GM19372 (cell line): ENCODE measurements around the gene ENG.

ENCODE experiments used
- ATAC-seq: cut with Tn5 transposase; IDR thresholded peaks from one replicate; pipeline ENCODE4 v1.9.1; 2021; ENCODE audit warnings: mild to moderate bottlenecking, low read depth, moderate library complexity; ENCODE audit not compliant: unreplicated experiment

ENG gene

DNA sequence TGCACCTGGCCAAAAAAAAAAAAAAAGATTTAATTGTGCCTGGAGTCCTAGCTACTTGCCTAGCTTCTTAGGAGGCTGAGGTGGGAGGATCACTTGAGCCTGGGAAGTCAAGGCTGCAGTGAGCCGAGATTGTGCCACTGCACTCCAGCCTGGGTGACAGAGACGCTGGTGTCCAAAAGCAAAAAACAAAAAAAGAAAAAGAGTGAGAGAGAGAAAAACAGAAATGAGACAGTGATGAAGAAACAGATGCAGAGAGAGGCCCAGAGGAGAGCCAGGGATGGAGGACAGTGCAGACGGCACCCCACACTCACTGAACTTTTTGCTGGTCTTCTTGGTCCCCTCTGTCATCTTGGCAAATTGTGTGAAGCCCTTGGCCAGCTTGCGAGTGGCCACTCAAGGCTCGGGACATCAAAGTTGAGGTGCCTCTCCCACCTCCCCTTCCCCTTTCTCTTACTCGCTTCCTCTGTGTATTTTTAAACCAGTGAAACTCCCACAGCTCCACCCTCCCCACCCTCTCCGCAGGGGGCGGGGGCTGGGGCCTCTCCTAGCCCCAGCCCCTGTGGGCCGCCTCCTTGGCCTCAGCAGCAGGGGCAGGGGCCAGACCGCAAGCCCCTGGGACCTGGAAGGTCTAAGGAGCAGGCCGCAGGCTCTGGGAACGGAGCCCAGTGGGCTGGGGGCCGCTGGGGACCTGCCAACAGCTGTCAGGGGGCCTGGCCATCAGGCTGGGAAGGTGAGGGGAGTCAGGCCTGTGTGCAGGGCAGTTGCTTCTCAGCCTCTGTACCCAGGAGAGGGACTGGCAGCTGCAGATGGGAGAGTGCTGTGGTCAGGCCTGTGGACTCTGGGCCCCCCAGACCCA, 76.0 kb downstream of the ENG start, which contains the start of gene SH2D3C:
Gene SH2D3C (minus strand): TSS at position 387 of the 856 bp plus-strand sequence. CDS start 39 bp downstream, at position 348.
- ATAC-seq: peak; percentile 39

DNA sequence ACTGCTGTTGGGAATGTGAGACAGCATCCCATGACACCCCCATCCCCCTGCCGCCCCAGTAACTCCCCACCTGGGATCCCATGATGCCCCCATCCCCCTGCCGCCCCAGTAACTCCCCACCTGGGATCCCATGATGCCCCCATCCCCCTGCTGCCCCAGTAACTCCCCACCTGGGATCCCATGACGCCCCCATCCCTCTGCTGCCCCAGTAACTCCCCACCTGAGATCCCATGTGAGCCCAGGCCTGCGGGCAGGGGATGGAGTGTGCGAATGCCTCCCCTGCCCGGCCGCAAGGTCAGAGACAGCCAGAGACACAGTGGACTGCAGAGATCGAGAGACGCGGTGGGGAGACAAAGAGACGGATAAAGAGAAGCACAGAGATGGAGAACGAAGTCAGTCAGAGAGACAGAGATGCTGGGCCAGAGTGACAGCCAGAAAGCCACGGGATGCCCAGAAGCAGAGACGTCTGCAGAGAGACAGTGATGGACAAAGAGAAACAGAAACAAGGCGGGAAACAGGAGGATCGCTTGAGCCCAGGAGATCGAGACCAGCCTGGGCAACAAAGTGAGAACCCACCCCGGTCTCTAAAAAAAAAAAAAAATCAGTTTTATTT, 77.0 kb downstream of the ENG start:
- no peak for ATAC-seq

DNA sequence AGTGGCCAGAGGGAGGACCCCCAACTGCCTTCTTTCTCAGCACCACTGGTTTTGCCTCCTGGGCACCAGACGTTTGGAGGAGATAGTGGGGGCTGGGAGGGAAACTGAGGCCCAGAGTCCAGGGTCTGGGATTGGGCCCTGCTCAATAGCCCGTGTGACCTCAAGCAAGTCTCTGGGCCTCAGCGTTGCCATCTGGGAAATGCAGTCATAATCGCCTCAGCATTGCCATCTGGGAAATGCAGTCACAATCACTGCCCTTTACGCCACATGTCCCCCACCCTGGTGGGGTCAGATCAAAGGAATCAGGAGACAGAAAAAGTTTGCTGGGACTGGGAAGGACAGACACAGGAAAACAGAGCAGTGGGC, 77.6 kb downstream of the ENG start:
- no peak for ATAC-seq

- no peak for ATAC-seq
These were observed 78.1 kb downstream of the ENG start for GRCh38 chr9:127776195-127776923.

DNA sequence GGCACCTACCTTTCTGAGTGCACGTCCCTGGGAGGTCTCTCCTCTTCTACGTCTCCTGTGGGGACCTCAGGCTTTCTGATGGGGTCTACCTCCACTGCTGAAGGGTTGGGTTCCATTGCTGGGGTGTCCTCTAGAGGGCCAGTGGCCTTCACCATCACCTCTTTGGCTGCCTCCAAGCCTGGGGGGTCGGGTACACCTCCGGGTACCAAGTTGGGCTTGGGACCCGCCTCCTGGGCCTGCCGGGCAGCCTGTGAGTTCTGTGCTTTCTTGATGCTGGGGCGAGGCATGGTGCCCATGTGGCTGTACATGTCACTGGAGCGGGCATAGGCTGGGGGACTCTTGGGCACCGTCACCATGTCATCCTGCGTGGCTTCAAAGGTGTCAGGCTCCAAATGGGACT, 80.5 kb downstream of the ENG start:
- no peak for ATAC-seq

DNA sequence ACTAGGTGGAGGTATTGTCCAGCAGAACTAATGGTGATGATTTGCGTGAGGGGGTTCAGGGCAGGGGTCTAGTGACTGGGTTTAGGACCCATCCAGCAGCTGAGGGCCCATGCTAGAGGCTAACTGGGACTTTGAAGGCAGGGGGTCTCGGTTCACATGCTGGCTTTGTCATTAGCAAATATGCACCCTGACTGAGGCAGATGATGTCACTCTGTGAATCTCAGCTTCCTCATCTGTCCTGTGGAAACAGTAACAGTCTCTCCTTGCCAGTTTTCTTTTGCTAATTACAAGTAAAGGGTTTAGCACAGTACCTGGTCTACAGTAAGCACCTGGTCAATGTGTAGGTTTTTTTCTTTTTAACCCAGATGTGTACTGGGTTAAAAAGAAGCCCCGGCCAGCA, 81.2 kb downstream of the ENG start:
- ATAC-seq: no peak

DNA sequence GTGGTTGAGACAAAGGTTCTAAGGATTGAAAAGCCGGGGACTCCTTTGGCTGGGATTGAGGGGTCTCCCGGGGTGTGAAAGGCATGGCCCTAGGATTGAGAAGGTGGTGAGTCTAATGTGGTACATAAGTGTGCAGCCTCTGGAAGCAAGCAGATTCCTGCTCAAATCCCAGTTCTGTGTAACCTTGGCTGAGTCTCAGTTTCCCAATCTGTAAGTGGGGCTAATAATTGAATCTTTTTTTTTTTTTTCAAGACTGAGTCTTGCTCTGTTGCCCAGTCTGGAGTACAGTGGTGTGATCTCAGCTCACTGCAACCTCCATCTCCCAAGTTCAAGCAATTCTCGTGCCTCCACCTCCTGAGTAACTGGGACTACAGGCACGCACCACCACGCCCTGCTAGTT, 81.9 kb downstream of the ENG start:
- no peak for ATAC-seq

- ATAC-seq: no peak
These were observed 82.8 kb downstream of the ENG start for GRCh38 chr9:127771570-127772189.

GRCh38 chr9:127770905-127771569, 83.4 kb downstream of the ENG start:
- peak; percentile 86 for ATAC-seq

DNA sequence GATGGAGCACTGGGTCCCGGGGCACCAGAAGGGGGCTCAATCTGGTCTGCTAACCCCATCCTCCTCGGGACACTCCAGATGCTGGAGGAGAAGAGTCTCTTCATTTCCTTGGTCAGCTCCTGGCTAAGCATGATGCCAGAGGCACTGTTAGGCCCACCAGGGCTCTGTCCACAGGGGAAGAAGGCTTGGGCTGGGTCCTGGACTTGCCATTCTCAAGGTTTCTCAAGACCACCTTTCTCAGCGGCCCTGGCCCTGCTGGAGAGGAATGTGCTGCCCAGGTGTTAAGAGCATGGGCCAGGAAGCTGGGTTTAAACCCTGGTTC, 83.9 kb downstream of the ENG start:
- ATAC-seq: no peak

GRCh38 chr9:127769929-127770582, 84.4 kb downstream of the ENG start:
- no peak for ATAC-seq

DNA sequence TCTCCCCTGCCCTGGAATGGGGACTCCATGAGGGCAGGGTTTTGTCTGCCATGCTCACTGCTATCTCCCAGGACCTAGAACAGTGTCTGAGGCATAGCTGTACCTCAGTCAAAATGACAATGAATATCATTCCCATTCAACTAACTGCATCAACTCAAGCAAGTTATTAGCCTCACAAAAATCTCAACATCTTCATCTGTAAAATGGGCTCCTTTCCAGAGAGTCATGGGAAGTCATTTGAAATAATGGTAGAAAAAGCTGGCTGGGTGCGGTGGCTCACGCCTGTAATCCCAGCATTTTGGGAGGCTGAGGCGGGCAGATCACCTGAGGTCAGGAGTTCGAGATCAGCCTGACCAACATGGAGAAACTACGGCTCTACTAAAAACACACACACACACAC, 85.4 kb downstream of the ENG start:
- no peak for ATAC-seq

DNA sequence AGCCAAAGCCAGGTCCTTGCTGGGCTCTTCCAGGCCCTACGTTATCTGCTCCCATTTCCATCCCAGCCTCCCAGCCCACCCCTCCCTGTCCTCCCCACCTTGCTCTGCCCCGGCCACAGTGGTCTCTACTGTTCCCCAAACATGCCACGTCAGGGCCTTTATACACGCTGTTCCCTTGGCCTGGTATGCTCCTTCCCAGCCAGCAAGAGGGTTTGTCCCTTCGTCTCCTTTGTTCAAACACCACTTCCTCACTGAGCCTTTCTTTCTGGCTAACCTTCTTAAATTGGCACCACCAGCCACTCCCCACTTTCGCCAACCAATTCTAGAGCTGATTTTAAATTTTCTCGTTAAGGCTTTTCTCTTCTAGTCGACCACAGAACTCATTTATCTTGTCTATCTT, 85.8 kb downstream of the ENG start:
- no peak for ATAC-seq

- no peak for ATAC-seq
These were observed 86.5 kb downstream of the ENG start for GRCh38 chr9:127767909-127768331.

DNA sequence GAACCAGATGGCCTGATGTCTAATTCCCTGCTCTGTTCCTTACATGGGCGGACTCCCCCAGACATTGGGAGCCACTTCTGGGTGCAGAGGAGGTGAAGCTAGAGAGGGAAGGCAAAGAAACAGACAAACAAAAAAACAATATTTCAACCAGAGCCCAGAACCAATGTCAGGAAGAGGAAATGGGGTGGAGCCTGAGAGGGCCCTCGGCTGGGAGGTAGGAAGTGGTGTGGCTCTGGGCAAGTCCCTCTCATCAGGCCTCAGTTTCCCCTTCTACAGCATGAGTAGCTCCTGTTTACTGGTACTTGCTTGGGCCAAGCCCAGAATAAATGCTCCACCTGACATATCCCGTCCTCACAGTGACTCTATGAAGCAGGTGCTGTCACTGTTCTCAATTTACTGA, 87.0 kb downstream of the ENG start:
- no peak for ATAC-seq

GRCh38 chr9:127765418-127765817, 89.0 kb downstream of the ENG start:
- ATAC-seq: no peak
